PC-9 (cell line): ENCODE data around the gene ZCCHC2. TPM values are rescaled to one million over a fixed set of nuclear protein-coding genes. Genes with fewer than 3 reads are reported as not detected.

Experiments used
- BruUV-seq: library from RNA; stranded (reverse); fragments of 400-500 nt; replicated peaks from 2 replicates; lab custom pipeline; 2021; lab: Mats Ljungman, UMichigan
- CTCF ChIA-PET: fragments of 300-600 bp; sonication (Branson Sonifier 250); formaldehyde crosslinking; loops from one replicate; lab custom pipeline; 2022; ENCODE audit warnings: antibody characterized with exemption; lab: Charles Lee
- POLR2A ChIA-PET: fragments of 300-600 bp; sonication (Branson Sonifier 250); formaldehyde crosslinking; loops from one replicate; lab custom pipeline; 2022; ENCODE audit warnings: antibody characterized with exemption; ENCODE audit not compliant: unreplicated experiment; lab: Charles Lee
- DNase-seq, 2 experiments: peaks; one replicate each; pipeline versions ENCODE4 v3.0.0 to v3.0.0-alpha.2; 2015 to 2022; ENCODE audit warnings: mixed read lengths in 1 of 2
- H2AFZ ChIP-seq: fragments of 200-600 bp; sonication (generic); 2 replicates; pipeline ENCODE4 v1.8.1; 2017; ENCODE audit warnings: antibody characterized with exemption
- H3F3A ChIP-seq: fragments of 200-600 bp; sonication (generic); 2 replicates; pipeline ENCODE4 v1.8.1; 2017; ENCODE audit warnings: antibody characterized with exemption, mild to moderate bottlenecking, low read depth; ENCODE audit not compliant: insufficient read depth
- H3K27ac ChIP-seq: fragments of 200-600 bp; sonication (generic); 2 replicates; pipeline ENCODE4 v1.6.1; 2016; ENCODE audit warnings: mixed run types
- H3K27me3 ChIP-seq: fragments of 200-600 bp; sonication (generic); 2 replicates; pipeline ENCODE4 v1.6.1; 2016; ENCODE audit warnings: low read depth, mixed run types; ENCODE audit not compliant: insufficient read depth
- H3K36me3 ChIP-seq: fragments of 200-600 bp; sonication (generic); 2 replicates; pipeline ENCODE4 v1.6.1; 2016; ENCODE audit warnings: low read depth, mixed run types
- H3K4me1 ChIP-seq: fragments of 200-600 bp; sonication (generic); replicated peaks from 2 replicates; pipeline ENCODE4 v1.6.1; 2016; ENCODE audit warnings: mixed run types; ENCODE audit not compliant: insufficient read depth
- H3K4me2 ChIP-seq: fragments of 200-600 bp; sonication (generic); 2 replicates; pipeline ENCODE4 v1.6.1; 2017; ENCODE audit warnings: mixed run types
- H3K4me3 ChIP-seq: fragments of 200-600 bp; sonication (generic); 2 replicates; pipeline ENCODE4 v1.6.1; 2016; ENCODE audit warnings: mixed run types
- H3K79me2 ChIP-seq: fragments of 200-600 bp; sonication (generic); 2 replicates; pipeline ENCODE4 v1.6.1; 2017; ENCODE audit warnings: low read depth, mixed run types
- H3K9me2 ChIP-seq: fragments of 200-600 bp; sonication (generic); 2 replicates; pipeline ENCODE4 v1.8.1; 2017; ENCODE audit warnings: mild to moderate bottlenecking; ENCODE audit not compliant: insufficient read depth
- H3K9me3 ChIP-seq: fragments of 200-600 bp; sonication (generic); 2 replicates; pipeline ENCODE4 v1.8.1; 2016; ENCODE audit warnings: low read depth; ENCODE audit not compliant: insufficient read depth
- H4K20me1 ChIP-seq: fragments of 200-600 bp; sonication (generic); 2 replicates; pipeline ENCODE4 v1.8.1; 2017; ENCODE audit not compliant: insufficient read depth
- EZH2 ChIP-seq: fragments of 200-600 bp; sonication (generic); IDR thresholded peaks from 2 replicates; pipeline ENCODE4 v1.8.0; 2017; ENCODE audit warnings: antibody characterized with exemption, low read depth
- intact Hi-C: fragments of 100-400 bp; cut with micrococcal nuclease; formaldehyde crosslinking; loops from one replicate; pipeline ENCODE4 v1.10.0; 2022; ENCODE audit not compliant: unreplicated experiment
- total RNA-seq: library from RNA; stranded (reverse); gene quantifications from 2 replicates; pipeline ENCODE4 v1.2.3, GENCODE V29; 2021
- TF ChIP-seq, protein P1 (sequence below): fragments of 200-600 bp; sonication (generic); conservative IDR thresholded peaks from 2 replicates; pipeline ENCODE4 v1.6.1; 2017; ENCODE audit warnings: mixed run types, antibody characterized with exemption, mild to moderate bottlenecking, moderate library complexity

ZCCHC2 gene
- total RNA-seq, 1 experiment from 2014 or later: 18.1 TPM

DNA sequence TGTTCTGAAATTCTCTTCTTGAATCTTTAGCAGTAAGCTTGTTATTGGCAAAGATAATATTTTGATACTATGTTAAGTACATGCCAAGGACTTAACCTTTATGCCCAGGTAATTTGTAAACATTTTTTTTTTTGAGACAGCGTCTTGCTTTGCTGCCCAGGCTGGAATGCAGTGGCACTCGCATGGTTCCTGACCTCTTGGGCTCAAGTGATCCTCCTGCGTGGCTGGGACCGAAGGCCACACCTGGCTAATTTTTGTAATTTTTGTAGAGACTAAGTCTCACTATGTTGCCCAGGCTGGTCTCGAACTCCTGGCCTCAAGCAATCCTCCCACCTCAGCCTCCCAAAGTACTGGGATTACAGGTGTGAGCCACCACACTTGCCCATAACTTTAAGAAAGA lies 35.7 kb upstream of the ZCCHC2 start:
- no peak overlapping the region for H3K4me2 ChIP-seq
- no TSS peak for BruUV-seq
- intact Hi-C loops: loop anchor here (5.0 kb wide), 1 partner anchor 35 kb away; the partner anchor contains the start of gene ZCCHC2

GRCh38 chr18:62490967-62491695 lies 31.7 kb upstream of the ZCCHC2 start:
- POLR2A ChIA-PET: interaction anchor here (0.6 kb wide), 1 partner anchor 18 kb away, joined by 5 read pairs; no protein-coding TSS in a partner anchor
- CTCF ChIA-PET: no interaction called here
- H3K79me2 ChIP-seq: no peaks in the 10 kb centered on the region

More for the DNA sequence above, 35.7 kb upstream of the ZCCHC2 start:
- no peak for DNase-seq
- no peak overlapping the region for H3K27ac ChIP-seq
- H3K79me2 ChIP-seq: no peaks in the 10 kb centered on the region
- no peak overlapping the region for H2AFZ ChIP-seq
- H3K9me2 ChIP-seq: no peaks in the 10 kb centered on the region
- H3K4me1 ChIP-seq: peaks cover 25% of the 10 kb centered on the region
- H3K36me3 ChIP-seq: no peaks in the 10 kb centered on the region
- H3K4me3 ChIP-seq: no peak overlapping the region
- no peaks in the 10 kb centered on the region for H3K9me3 ChIP-seq
- H3K27me3 ChIP-seq: no peaks in the 10 kb centered on the region
- no peaks in the 10 kb centered on the region for H4K20me1 ChIP-seq
- POLR2A ChIA-PET: no interaction called here
- H3F3A ChIP-seq: peaks cover 25% of the 10 kb centered on the region
- no peak for TF ChIP-seq EZH2
- TF ChIP-seq, protein P1, sequence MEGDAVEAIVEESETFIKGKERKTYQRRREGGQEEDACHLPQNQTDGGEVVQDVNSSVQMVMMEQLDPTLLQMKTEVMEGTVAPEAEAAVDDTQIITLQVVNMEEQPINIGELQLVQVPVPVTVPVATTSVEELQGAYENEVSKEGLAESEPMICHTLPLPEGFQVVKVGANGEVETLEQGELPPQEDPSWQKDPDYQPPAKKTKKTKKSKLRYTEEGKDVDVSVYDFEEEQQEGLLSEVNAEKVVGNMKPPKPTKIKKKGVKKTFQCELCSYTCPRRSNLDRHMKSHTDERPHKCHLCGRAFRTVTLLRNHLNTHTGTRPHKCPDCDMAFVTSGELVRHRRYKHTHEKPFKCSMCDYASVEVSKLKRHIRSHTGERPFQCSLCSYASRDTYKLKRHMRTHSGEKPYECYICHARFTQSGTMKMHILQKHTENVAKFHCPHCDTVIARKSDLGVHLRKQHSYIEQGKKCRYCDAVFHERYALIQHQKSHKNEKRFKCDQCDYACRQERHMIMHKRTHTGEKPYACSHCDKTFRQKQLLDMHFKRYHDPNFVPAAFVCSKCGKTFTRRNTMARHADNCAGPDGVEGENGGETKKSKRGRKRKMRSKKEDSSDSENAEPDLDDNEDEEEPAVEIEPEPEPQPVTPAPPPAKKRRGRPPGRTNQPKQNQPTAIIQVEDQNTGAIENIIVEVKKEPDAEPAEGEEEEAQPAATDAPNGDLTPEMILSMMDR: no peak
- CTCF ChIA-PET: no interaction called here

DNA sequence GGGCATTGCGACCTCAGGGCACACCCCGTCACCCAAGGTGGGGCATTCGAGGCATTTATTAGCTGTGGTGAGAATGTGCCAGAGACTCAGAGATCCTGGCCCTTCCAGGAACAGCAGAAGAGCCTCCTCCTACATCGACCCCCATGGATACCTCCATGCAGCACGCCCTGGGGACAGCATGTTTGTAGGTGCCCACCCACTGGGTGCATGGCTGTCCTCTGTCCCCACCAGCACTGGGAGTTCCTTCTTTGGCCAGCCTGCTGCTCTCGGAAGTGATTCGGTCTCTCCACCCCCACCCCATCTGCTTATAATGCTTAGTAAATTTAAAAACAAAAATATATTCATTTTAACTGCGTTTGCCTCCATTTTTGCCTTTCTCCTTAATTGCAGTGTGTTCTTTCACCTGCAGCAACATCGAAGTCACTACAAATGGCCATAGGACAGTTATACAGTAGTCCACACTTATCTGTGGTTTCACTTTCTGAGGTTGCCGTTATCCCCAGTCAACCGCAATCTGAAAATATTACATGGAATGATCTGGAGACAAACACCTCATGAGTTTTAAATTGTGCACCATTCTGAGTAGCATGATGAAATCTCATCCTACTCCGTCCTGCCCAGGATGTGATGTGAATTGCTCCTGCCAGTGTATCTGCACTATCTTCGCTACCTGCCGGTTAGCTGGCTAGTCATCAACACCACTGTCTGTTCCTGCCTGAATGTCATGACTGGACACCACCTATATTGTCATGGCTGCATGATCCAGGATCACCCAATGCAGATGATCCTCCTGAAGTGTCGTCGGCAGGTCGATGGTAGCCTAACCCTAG lies 29.6 kb upstream of the ZCCHC2 start:
- TF ChIP-seq, protein P1: no peak
- TF ChIP-seq EZH2: no peak
- Histone ChIP-seq H4K20me1 (no peaks in the 10 kb centered on the region), H3F3A (no peaks in the 10 kb centered on the region), H3K4me2 (no peak overlapping the region), H3K79me2 (no peaks in the 10 kb centered on the region), H3K9me2 (no peaks in the 10 kb centered on the region), H3K4me1 (no peaks in the 10 kb centered on the region), H3K9me3 (no peaks in the 10 kb centered on the region), H3K27ac (no peak overlapping the region), H3K4me3 (no peak overlapping the region), H3K27me3 (no peaks in the 10 kb centered on the region), H3K36me3 (no peaks in the 10 kb centered on the region), H2AFZ (no peak overlapping the region)
- BruUV-seq: no TSS peak
- CTCF ChIA-PET: no interaction called here
- intact Hi-C loops: no loop called here
- DNase-seq: no peak
- POLR2A ChIA-PET: no interaction called here

More at GRCh38 chr18:62490967-62491695, 31.7 kb upstream of the ZCCHC2 start:
- Histone ChIP-seq H3K36me3 (no peaks in the 10 kb centered on the region), H4K20me1 (no peaks in the 10 kb centered on the region), H3K4me3 (no peak overlapping the region), H3K4me2 (no peak overlapping the region), H2AFZ (no peak overlapping the region), H3K4me1 (peaks cover 10% of the 10 kb centered on the region), H3K9me3 (no peaks in the 10 kb centered on the region), H3F3A (peaks cover 9% of the 10 kb centered on the region), H3K27ac (no peak overlapping the region), H3K9me2 (no peaks in the 10 kb centered on the region), H3K27me3 (no peaks in the 10 kb centered on the region)
- no peak for TF ChIP-seq EZH2
- TF ChIP-seq, protein P1: no peak
- DNase-seq: no peak
- intact Hi-C loops: no loop called here
- BruUV-seq: no TSS peak
